GM18498 (cell line): ENCODE data around the gene ATP5ME.
"Not testable (repeated sequence)": the region's sequence is repeated elsewhere in the genome, so short reads cannot be mapped to it uniquely, and the experiment has no call there.

ENCODE experiments used
- ATAC-seq: cut with Tn5 transposase; IDR thresholded peaks from one replicate; pipeline ENCODE4 v1.9.1; 2021; ENCODE audit warnings: mild to moderate bottlenecking, moderate library complexity; ENCODE audit not compliant: unreplicated experiment

The ATP5ME gene

DNA sequence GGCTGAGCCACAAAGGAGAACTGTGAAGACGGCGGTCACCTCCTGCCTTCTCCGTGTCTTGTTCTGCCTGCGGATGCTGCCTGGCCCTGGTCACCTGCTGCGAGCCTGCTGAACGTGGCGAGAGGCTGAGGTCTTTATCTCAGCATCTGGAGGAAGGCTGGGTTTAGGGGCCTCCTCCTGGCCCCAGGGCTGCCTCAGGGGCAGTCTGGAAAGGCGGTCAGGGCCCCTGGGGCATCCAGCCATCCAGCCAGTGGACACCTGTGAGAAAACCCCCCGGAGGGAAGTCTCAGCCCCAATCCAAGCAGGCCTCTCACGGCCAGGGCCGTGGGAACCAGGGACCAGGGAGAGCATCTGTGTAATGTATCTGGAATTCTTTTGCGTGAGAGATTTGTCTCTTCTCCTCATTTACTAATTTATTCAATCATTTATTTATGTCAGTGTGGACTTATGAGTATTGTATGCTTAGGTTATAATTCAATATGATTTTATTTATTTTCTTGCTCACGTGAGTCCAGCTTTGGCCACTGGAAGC lies 37.4 kb downstream of the ATP5ME start:
- ATAC-seq, result no peak

DNA sequence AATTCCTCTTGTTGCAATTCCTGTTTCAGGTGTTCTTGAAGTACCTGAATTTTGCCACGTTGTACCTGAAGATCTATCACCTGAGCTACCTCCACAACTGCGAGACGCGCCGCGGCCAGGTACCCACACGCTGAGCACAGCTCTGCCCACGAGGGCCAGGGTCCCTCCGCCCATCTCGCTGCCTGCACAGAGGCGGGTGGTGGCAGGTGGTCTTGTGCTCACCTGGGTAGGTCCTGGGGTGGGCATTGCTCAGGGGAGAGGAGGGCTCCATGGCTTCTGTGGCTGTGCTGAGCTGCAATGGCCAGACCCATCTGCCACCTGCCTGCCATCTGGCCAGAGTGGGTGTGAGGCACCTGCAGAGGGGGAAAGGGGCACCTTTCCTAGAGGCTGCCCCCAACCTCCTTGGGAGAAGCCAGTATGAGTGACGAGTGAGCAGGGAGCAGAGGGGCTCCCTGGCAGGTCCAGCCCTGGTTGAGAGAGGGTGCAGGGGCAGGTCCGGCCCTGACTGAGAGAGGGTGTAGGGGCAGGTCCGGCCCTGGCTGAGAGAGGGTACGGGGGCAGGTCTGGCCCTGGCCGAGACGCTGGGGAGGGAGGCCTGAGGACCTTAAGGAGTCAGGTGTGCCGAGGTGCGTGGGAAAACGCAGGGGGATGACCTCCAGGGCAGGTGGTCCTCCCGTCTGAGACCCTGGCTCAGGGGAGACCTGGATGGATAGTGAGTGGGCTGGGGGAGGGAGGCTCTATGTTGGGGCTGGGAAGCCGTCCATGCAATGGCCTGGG lies 38.0 kb downstream of the ATP5ME start:
- ATAC-seq, result no peak

DNA sequence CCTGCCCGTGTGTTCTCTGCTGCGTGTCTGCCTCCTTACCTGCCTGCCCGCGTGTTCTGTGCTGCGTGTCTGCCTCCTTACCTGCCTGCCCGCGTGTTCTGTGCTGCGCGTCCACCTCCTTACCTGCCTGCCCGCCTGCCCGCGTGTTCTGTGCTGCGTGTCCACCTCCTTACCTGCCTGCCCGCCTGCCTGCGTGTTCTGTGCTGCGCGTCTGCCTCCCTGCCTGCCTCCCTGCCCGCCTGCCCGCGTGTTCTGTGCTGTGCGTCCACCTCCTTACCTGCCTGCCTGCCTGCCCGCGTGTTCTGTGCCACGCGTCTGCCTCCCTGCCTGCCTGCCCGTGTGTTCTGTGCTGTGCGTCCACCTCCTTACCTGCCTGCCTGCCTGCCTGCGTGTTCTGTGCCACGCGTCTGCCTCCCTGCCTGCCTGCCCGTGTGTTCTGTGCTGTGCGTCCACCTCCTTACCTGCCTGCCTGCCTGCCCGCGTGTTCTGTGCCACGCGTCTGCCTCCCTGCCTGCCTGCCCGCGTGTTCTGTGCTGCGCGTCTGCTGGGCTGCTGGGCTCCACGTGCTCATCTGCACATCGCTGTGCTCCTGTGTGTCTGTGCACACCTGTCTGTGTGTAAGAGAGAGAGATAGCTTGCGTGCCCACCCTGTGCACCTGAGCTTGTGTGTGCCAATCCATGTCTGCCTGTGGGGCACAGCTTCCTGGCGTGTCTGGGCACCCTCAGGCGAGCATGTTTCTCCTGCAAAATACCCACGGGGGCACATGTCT lies 38.8 kb downstream of the ATP5ME start:
- not testable (repeated sequence) for ATAC-seq

DNA sequence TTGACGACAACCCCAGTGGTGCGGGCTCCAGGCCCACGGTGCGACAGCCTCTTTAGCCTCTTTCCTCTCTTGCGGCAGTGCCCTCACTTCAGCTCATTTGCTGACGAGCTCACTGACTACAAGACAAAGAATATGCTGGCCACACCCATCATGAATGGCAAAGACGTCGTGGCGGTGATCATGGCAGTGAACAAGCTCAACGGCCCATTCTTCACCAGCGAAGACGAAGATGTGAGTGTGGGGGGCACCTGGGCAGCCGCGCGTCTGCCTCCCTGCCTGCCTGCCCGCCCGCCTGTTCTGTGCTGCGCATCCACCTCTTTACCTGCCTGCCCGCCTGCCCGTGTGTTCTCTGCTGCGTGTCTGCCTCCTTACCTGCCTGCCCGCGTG lies 39.5 kb downstream of the ATP5ME start:
- no peak for ATAC-seq

DNA sequence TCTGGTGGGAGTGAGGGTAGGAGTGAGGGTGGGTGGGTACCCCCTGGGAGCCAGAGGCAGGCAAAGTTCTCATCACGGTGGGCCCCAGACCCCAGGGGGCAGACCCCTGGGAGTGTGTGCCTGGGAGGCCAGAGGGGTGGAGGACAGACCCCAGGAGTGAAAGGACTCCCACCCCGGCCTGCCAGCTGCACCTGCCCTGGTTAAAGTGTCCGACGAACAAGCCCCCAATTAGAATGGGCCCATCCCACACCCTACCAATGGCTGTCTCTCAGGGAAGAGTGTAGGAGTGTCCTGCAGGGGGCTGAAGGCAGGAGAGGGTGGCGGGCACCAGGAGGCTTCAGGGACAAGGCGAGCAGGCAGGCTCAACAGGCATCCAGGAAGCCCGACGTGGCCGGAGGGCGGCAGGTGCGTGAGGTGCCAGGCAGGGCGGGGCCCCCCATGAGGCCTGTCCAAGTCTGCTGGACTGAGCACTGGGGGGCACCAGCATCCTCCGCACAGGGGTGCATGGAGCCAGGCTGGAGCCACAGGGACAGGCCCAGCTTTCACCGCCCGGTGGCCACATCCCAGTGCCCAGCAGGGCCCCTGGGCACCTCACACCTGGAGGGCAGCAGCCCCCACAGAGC lies 40.0 kb downstream of the ATP5ME start:
- no peak for ATAC-seq

DNA sequence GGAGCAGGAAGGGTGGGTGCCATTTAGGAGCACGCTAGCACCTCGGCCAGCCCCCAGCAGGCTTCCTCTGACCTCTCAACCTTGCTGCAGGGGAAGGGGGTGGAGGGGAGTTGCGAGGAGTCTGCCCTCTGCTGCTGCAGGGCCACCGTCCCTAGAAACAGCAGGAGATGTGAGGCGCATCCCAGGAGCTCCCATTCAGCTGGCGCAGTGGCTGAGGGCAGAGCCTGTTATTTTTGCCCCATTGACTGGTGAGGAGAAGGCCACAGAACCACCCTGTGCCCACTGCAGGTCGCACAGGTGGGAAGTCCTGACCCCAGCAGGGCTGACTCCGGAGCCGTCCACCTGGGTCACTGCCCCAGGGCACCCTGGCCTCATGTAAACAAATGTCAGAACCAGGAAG lies 40.7 kb downstream of the ATP5ME start:
- ATAC-seq, result no peak

DNA sequence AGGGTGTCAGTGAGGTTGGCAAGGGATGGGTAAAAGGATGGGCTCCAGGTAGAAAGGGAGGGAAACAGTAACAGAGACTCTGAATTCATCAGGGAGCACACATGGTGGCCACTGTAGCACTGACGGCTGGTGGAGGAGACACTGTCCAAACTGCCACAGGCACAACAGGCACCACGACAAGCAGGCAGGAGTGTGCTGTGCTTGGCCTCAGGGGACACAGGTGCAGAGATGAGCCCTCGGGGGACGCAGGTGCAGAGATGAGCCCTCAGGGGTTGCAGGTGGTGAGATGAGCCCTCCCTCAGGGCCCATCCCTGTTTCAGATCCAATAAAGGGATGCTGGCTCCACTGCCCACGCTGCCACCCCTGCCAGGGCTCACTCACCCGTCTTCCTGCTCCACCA lies 41.1 kb downstream of the ATP5ME start:
- no peak for ATAC-seq

DNA sequence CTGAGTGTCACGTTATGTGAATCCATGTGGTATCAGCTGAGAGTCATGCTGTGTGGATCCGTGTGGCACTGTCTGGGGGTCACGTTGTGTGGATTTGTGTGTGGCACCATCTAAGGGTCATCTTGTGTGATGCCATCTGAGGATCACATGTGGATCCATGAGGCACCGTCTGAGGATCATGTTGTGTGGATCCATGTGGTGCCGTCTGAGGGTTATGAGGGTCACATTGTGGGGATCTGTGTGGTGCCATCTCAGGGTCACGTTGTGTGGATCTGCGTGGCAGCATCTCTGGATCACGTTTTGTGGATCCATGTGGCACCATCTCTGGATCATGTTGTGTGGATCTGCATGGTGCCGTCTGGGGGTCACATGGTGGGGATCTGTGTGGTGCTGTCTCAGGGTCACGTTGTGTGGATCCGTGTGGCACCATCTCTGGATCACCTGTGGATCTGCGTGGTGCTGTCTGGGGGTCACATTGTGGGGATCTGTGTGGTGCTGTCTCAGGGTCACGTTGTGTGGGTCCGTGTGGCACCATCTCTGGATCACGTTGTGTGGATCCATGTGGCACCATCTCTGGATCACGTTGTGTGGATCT lies 41.8 kb downstream of the ATP5ME start:
- no peak for ATAC-seq

DNA sequence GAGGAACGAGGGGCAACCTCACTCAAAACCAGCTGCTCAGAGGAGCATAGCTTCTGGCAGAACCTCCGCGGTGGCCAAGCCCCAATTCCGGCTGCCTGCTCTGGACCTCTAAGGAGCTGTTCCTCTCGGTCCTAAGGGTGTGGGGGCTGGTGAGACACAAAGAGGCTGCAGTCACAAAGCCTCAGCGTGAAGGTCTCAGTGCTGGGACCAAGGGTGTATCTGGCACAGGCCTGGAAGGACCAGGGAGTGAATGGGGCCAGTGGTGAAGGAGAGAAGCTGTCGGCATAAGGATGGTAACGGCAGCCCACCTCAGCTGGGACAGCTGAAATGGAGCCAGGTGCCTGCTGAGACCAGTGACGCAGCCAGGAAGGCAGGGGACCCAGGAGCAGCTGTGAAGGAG lies 43.4 kb downstream of the ATP5ME start:
- ATAC-seq, result no peak

DNA sequence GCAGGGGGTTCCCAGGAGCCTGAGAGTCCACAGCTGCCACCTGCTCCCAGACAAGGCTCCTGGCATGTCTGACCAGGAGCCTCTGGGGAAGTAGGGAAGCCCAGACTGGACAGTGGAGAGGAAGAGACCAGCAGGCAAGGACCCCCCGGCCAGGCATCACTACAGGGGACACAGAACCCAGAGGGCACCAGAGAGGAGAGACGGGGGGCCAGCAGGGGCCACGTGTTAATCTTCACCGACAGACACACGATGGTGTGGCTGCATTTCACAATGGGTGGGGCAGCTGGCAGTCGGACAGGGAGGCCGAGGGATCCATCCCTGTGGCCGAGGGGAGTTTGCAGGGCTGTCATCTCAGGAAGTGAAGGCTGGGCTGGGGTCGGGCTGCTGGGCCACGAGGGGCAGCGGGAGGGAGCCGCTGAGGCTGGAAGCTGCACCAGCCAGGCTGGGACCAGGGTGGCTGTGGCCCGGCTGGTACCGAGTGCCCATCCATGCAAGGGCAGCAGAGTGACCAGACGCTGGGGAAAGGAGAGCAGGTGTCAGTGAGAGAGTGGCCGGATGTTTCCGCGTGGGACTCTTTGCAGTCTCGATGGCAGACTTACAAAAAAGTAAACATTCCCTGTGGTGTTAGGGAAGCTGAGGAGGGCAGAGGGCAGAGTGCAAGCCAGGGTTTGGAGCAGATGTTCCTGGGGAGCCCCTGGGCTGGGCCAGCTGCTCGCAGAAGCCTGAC lies 44.0 kb downstream of the ATP5ME start:
- ATAC-seq, result no peak

DNA sequence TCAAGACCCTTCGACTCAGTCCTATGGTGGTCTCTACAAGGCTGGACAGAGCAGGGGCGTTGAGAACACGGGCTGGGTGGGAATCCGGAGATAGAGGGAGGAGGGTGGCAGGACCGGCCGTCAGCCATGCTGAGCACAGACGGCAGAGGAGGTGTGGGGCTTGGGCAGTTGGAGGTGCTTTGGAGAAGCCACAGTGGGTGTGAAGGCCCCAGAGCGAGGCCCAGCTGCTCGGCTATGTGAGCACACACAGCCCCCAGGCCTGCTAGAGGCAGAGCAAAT lies 44.5 kb downstream of the ATP5ME start:
- no peak for ATAC-seq

DNA sequence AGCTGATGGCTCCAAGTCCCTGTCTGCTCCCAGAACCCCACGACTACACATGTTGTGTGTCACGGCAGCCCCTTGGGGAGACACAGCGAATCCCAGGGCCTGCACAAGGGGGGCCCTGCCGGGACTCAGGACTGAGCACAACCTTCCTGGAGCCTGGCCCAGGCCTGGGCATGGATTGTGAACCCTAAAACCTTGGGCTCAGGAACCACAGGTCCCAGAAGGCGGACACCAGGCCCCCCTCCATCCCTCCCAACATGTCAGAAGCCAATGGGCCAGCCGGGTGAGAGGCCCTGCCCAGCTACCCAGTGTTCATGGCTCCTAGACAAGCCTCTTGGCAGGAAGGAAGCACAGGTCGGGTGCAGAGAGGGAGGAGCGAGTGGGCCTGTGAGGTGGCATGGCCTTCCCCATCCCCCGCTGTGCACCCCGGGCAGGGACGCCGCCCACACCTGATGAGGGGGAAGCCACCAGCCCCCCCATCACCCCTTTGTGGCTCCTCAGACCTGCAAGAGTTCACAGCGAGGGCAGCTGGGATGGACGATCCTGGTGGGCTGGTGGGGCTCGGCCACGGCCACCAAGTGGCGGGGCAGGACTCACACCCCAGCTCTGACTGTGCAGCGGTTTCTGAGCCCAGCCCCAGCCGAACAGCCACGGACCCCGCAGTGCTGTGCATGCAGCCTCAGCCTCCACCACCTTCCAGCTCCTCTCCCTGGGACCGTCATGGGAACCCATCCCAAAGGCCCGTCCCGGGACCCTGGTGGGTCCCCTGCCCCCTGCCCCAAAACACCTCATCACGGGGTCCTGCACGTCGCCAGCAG lies 45.0 kb downstream of the ATP5ME start:
- no peak for ATAC-seq

DNA sequence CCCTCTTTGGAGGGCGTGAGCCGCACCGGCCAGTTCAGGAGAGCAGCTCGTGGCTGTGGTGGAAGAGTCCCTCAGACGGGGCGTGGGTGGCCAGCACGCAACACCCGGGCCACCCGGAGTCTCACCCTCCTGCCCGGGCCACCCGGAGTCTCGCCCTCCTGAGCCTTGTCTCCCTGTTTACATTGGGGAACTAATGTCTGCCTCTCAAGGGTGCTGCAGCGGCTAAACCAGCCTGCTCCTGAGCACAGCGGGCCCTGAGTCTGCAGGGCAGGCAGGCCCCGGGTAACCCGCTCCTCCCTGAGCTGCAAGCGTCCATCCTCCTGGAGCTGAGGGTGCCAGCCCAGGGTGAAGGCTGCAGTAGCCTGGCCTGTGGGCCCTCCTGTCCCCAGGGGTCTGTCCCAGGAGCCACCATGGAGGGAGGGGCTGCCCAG lies 45.8 kb downstream of the ATP5ME start:
- no peak for ATAC-seq

DNA sequence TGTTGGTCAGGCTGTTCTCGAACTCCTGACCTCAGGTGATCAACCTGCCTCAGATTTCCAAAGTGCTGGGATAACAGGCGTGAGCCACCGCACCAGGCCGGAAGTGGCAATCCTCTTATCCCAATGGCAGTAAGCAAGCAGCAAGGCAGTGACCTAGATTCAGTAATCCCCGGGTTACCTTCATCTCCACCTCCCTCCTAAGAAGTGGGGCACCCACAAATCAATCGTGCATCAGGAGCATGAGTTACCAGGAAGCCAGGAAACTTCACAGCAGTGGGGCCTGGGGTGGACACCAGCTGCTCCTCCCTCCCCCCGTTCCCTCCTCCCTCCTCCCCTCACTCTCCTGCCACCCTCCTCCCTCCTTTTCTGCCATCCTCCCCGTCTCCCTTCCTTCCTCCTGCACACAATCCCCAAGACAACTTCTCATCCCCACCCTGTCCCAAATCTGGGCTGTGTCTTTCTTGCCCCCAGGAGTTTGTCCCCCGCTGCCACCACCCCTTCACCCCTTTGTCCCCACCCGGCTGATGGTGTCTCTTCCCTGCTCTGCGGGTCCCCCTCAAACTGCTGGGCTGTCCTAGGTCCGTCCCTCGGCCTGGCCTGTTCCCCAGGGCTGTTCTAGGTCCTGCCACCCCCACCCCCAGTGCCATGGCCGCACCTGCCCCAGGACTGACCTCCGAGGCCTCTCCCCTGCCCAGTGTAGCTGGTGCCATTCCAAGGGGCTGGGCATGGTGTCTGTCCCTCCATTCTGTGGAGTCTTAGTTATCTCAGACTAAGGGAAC lies 46.5 kb downstream of the ATP5ME start:
- no peak for ATAC-seq

DNA sequence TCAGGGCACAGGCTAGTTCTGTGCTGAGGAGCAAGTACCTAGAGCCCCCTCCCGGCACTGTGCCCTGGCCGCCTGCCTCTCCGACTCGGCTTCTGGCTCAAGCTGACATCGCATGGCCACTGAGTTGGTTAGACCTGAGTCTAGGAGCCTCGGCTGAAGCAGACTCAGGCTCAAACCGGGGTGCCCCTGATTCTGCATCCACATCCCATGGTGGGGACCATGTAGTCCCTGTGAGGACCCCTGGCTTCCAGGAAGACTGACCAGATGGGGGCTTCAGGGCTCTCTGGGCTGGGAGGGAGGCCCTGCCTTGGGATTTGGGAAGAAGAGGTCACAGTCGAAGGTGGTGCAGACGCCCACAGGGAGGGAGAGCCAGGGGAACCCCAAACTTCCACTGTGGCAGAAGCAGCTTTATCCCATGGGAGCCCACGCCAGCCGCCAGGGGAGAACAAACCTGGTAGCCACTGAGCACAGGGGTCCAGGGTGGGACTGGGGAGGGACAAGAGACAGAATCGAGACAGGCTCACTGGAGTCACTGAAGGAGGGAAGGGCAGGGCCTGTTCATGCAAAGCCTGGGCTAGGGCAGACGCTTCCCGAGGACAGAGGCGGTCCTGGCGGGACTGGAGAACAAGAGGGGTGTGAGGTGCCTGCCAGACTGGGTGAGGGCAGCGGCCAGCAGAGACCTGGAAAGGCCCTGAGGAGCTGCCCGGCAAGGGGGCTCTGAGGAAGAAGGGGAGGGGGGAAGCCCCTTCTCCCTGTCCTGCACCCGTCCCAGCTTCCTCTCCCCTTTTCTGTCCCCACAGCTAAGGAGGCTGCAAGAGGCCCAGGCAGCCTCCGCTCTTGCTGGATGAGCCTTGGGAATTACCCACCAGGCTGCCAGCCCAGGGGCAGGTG lies 47.6 kb downstream of the ATP5ME start:
- ATAC-seq, result no peak

DNA sequence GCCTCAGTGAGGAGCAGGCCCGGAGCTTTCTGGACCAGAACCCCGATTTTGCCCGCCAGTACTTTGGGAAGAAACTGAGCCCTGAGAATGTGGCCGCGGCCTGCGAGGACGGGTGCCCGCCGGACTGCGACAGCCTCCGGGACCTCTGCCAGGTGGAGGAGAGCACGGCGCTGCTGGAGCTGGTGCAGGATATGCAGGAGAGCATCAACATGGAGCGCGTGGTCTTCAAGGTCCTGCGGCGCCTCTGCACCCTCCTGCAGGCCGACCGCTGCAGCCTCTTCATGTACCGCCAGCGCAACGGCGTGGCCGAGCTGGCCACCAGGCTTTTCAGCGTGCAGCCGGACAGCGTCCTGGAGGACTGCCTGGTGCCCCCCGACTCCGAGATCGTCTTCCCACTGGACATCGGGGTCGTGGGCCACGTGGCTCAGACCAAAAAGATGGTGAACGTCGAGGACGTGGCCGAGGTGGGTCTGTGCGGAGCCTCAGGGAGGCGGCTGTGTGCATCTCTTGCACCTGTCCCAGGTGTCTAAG lies 48.4 kb downstream of the ATP5ME start:
- ATAC-seq, result no peak

DNA sequence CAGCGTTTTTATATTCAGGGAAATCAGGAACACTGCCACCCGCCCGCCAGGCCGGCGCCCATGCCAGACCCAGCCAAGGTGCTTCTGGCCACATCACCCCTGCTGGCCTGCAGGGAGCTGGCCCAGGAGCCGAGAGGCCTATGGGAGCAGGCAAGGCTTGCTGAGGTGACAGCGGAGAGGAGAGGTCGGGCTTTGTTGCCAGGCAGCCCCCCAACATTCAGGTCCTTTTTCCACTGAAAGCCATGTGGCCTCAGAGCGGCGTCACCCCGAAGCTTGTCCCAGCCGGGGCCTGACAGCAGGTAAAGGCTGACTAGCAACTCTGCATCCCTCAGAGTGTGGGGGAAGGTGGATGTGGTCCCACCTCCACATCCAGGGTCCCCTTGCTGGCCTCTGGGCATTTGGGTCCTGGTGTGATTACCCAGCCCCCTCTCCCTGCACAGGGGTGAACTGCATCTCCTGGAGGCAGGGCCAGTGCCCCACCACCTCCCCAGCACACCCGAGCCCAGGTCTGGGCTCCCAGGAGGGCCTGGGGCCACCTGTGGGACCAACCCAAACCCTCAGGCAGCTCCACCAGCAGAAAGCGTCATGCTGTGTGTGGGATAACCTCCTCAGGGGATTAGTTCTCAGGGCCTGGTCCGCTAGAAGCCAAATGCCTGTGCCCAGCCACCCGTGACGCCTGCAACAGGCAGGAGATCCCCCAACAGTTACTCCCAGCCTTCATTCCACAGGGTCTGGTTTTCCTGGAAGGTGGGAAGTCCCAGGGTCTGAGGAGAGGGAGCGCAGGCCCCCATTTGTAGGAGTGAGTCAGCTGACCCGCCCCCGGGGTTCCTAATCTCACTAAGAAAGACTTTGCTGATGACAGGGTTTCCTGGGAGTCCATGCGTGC lies 49.1 kb downstream of the ATP5ME start, which contains the start of gene PDE6B:
Gene PDE6B (plus strand): TSS at position 869 of the 886 bp plus-strand sequence. CDS start 54 bp downstream, outside the sequence.
- ATAC-seq, result no peak
